Stimulated activated CD4-positive, alpha-beta T cell treated with anti-CD3 and anti-CD28 coated beads, Interleukin-4, amount 100 ng/mL, for 24 hours (primary cell): ENCODE measurements around the gene TRIM65.
A peak's percentile ranks its signal among the peaks of the same experiment; 100 is the strongest.
"Not testable (repeated sequence)": the region's sequence is repeated elsewhere in the genome, so short reads cannot be mapped to it uniquely, and the experiment has no call there.

Source experiments
- DNase-seq: peaks from one replicate; pipeline ENCODE4 v3.0.0-alpha.2; 2020

Gene TRIM65

GRCh38 chr17:75895370-75896155 is 1.2 kb downstream of the TRIM65 start:
- DNase-seq: no peak

GRCh38 chr17:75894049-75894733 is 2.6 kb downstream of the TRIM65 start:
- DNase-seq: no peak

- DNase-seq: no peak
These were observed 3.3 kb downstream of the TRIM65 start for GRCh38 chr17:75893305-75894048.

GRCh38 chr17:75892556-75893224 is 4.1 kb downstream of the TRIM65 start:
- DNase-seq: no peak

GRCh38 chr17:75891605-75892555 is 4.9 kb downstream of the TRIM65 start:
- DNase-seq: no peak

- no peak for DNase-seq
These were observed 5.6 kb downstream of the TRIM65 start for GRCh38 chr17:75891022-75891604.

- DNase-seq: no peak
These were observed 7.3 kb downstream of the TRIM65 start for GRCh38 chr17:75889454-75889853.

GRCh38 chr17:75888484-75888883 is 8.3 kb downstream of the TRIM65 start:
- DNase-seq: no peak

GRCh38 chr17:75885860-75886259 is 10.9 kb downstream of the TRIM65 start:
- not testable (repeated sequence) for DNase-seq

- DNase-seq: no peak
These were observed 11.3 kb downstream of the TRIM65 start for GRCh38 chr17:75885431-75885830.

- no peak for DNase-seq
These were observed 14.9 kb downstream of the TRIM65 start for GRCh38 chr17:75881678-75882454.

GRCh38 chr17:75880266-75880665 is 16.5 kb downstream of the TRIM65 start:
- DNase-seq: no peak

GRCh38 chr17:75878174-75878998 is 18.4 kb downstream of the TRIM65 start, which contains the start of gene TRIM47:
Gene TRIM47, minus strand, starts transcription at chr17:75878581. Its CDS starts 33 bp downstream, at chr17:75878548.
- DNase-seq: no peak

GRCh38 chr17:75877752-75878173 is 19.0 kb downstream of the TRIM65 start:
- peak; percentile 68 for DNase-seq

GRCh38 chr17:75876938-75877751 is 19.6 kb downstream of the TRIM65 start:
- no peak for DNase-seq

- DNase-seq: peak; percentile 60
These were observed 20.4 kb downstream of the TRIM65 start for GRCh38 chr17:75876190-75876937.

GRCh38 chr17:75875940-75876189 is 20.9 kb downstream of the TRIM65 start:
- no peak for DNase-seq
